Measurements from ENCODE around the gene PRG3. TPM values are rescaled to one million over a fixed set of nuclear protein-coding genes. Genes with fewer than 3 reads are reported as not detected.
A peak's percentile ranks its signal among the peaks of the same experiment; 100 is the strongest.

The PRG3 gene
- total and polyA plus RNA-seq, 9 of the 15 experiments (the other 6 are each of a cell fraction or from before 2014, with no cell fraction given): 0.18 to 0.55 (median 0.38) TPM; not detected in 6

DNA sequence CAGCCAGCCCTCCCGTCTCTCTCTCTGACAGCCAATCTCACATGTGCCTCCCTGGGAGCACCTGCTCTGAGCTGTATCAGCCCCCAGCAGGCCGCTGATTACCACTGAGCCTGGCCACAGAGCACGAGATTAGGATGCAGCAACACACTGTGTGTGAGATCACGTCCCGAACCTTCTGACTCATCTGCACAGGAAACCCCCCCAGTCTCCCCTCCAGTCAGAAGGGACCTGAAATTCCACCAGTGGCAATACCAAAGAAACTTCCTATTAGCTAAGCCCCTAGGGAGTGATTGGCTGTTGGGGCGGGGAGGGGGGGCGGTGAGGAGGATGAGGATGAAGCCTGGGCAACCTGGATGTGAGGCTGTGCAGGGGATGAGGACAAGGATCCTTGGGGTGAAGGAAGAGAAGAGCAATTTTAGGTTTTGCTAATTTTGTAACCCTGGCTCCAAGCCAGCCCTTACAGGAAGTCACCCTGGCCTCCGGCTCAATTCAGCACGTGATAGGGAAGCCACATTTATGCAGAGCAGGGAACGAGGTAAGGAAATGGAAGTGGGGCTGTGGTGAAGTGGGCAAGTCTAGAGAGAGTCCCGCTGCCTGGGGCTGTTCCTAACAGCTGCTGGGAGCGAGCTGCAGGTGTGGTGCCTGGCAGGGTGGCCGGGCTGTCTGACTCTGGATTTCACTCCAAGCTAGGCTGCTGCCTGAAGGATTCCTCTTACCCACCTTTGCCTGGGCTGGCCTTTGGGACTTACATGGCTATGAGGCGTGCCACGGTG is 44.0 kb upstream of the PRG3 start (continued):
- TF ChIP-seq, protein P1, sequence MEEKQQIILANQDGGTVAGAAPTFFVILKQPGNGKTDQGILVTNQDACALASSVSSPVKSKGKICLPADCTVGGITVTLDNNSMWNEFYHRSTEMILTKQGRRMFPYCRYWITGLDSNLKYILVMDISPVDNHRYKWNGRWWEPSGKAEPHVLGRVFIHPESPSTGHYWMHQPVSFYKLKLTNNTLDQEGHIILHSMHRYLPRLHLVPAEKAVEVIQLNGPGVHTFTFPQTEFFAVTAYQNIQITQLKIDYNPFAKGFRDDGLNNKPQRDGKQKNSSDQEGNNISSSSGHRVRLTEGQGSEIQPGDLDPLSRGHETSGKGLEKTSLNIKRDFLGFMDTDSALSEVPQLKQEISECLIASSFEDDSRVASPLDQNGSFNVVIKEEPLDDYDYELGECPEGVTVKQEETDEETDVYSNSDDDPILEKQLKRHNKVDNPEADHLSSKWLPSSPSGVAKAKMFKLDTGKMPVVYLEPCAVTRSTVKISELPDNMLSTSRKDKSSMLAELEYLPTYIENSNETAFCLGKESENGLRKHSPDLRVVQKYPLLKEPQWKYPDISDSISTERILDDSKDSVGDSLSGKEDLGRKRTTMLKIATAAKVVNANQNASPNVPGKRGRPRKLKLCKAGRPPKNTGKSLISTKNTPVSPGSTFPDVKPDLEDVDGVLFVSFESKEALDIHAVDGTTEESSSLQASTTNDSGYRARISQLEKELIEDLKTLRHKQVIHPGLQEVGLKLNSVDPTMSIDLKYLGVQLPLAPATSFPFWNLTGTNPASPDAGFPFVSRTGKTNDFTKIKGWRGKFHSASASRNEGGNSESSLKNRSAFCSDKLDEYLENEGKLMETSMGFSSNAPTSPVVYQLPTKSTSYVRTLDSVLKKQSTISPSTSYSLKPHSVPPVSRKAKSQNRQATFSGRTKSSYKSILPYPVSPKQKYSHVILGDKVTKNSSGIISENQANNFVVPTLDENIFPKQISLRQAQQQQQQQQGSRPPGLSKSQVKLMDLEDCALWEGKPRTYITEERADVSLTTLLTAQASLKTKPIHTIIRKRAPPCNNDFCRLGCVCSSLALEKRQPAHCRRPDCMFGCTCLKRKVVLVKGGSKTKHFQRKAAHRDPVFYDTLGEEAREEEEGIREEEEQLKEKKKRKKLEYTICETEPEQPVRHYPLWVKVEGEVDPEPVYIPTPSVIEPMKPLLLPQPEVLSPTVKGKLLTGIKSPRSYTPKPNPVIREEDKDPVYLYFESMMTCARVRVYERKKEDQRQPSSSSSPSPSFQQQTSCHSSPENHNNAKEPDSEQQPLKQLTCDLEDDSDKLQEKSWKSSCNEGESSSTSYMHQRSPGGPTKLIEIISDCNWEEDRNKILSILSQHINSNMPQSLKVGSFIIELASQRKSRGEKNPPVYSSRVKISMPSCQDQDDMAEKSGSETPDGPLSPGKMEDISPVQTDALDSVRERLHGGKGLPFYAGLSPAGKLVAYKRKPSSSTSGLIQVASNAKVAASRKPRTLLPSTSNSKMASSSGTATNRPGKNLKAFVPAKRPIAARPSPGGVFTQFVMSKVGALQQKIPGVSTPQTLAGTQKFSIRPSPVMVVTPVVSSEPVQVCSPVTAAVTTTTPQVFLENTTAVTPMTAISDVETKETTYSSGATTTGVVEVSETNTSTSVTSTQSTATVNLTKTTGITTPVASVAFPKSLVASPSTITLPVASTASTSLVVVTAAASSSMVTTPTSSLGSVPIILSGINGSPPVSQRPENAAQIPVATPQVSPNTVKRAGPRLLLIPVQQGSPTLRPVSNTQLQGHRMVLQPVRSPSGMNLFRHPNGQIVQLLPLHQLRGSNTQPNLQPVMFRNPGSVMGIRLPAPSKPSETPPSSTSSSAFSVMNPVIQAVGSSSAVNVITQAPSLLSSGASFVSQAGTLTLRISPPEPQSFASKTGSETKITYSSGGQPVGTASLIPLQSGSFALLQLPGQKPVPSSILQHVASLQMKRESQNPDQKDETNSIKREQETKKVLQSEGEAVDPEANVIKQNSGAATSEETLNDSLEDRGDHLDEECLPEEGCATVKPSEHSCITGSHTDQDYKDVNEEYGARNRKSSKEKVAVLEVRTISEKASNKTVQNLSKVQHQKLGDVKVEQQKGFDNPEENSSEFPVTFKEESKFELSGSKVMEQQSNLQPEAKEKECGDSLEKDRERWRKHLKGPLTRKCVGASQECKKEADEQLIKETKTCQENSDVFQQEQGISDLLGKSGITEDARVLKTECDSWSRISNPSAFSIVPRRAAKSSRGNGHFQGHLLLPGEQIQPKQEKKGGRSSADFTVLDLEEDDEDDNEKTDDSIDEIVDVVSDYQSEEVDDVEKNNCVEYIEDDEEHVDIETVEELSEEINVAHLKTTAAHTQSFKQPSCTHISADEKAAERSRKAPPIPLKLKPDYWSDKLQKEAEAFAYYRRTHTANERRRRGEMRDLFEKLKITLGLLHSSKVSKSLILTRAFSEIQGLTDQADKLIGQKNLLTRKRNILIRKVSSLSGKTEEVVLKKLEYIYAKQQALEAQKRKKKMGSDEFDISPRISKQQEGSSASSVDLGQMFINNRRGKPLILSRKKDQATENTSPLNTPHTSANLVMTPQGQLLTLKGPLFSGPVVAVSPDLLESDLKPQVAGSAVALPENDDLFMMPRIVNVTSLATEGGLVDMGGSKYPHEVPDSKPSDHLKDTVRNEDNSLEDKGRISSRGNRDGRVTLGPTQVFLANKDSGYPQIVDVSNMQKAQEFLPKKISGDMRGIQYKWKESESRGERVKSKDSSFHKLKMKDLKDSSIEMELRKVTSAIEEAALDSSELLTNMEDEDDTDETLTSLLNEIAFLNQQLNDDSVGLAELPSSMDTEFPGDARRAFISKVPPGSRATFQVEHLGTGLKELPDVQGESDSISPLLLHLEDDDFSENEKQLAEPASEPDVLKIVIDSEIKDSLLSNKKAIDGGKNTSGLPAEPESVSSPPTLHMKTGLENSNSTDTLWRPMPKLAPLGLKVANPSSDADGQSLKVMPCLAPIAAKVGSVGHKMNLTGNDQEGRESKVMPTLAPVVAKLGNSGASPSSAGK (IDR thresholded peaks at IDR 0.05): peak; percentile 83
- TF ChIP-seq, protein P2, sequence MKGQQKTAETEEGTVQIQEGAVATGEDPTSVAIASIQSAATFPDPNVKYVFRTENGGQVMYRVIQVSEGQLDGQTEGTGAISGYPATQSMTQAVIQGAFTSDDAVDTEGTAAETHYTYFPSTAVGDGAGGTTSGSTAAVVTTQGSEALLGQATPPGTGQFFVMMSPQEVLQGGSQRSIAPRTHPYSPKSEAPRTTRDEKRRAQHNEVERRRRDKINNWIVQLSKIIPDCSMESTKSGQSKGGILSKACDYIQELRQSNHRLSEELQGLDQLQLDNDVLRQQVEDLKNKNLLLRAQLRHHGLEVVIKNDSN (CRISPR knock-in tag; IDR thresholded peaks at IDR 0.05): peak; percentile 96
- TF ChIP-seq ZKSCAN8 (CRISPR knock-in tag; IDR thresholded peaks at IDR 0.05) (peak; percentile 70; the same call in 1 of the 2 replicates), PTRF (tag; IDR thresholded peaks at IDR 0.05) (no peak), NFRKB (IDR thresholded peaks at IDR 0.05; ENCODE audit: low read depth) (peak; percentile 56; the same call in 1 of the 2 replicates), ZNF561 (CRISPR knock-in tag; conservative IDR thresholded peaks at IDR 0.05) (no peak), PPARD (CRISPR knock-in tag; IDR thresholded peaks at IDR 0.05) (no peak), NCOR1 (IDR thresholded peaks at IDR 0.05) (peak; percentile 98), NR2C1 (IDR thresholded peaks at IDR 0.05) (peak; percentile 44; the same call in 1 of the 2 replicates), NR2C1 (tag; IDR thresholded peaks at IDR 0.05) (peak; percentile 31; the same call in 1 of the 2 replicates), GTF2A2 (tag; IDR thresholded peaks at IDR 0.05) (no peak), ZNF175 (CRISPR knock-in tag; IDR thresholded peaks at IDR 0.05; ENCODE audit: low read depth) (no peak; the same call in none of the 2 replicates), NFYB (IDR thresholded peaks at IDR 0.05; ENCODE audit: extremely low read depth, insufficient read length) (peak; percentile 50)
- TF ChIP-seq, protein P3, sequence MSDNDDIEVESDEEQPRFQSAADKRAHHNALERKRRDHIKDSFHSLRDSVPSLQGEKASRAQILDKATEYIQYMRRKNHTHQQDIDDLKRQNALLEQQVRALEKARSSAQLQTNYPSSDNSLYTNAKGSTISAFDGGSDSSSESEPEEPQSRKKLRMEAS (CRISPR knock-in tag; IDR thresholded peaks at IDR 0.05): peak; percentile 97

Data from K562 (cell line).